ENCODE results near the gene LAMB1. TPM values are rescaled to one million over a fixed set of nuclear protein-coding genes. Genes with fewer than 3 reads are reported as not detected.
A peak's percentile ranks its signal among the peaks of the same experiment; 100 is the strongest.

The LAMB1 gene
- total RNA-seq, 1 donor from 2014 or later, result 104 TPM

- intact Hi-C loops (cut with DNase I), result no loop called here
- no peak overlapping the region for H3K27ac ChIP-seq
- peaks cover 72% of the 10 kb centered on the region for H3K36me3 ChIP-seq
- H3K27me3 ChIP-seq (ENCODE audit: low read depth), result no peaks in the 10 kb centered on the region
- peaks cover 4% of the 10 kb centered on the region for H3K4me1 ChIP-seq
- no peak overlapping the region for H3K4me3 ChIP-seq
- DNase-seq (no peak), ATAC-seq (no peak)
- no peak for TF ChIP-seq CTCF (IDR thresholded peaks at IDR 0.05)
- H3K9me3 ChIP-seq, result no peaks in the 10 kb centered on the region
Observed at GRCh38 chr7:107913851-107914250, 89.1 kb downstream of the LAMB1 start.

- ATAC-seq (no peak), DNase-seq (no peak)
- Histone ChIP-seq H3K27me3 (ENCODE audit: low read depth) (no peaks in the 10 kb centered on the region), H3K4me3 (no peak overlapping the region), H3K9me3 (no peaks in the 10 kb centered on the region), H3K27ac (no peak overlapping the region), H3K4me1 (peaks cover 14% of the 10 kb centered on the region), H3K36me3 (peaks cover 65% of the 10 kb centered on the region)
- intact Hi-C loops (cut with DNase I), result no loop called here
- TF ChIP-seq CTCF (IDR thresholded peaks at IDR 0.05), result no peak
Observed at GRCh38 chr7:107911981-107912380, 91.0 kb downstream of the LAMB1 start.

GRCh38 chr7:107909445-107909844 is 93.5 kb downstream of the LAMB1 start:
- no peak for TF ChIP-seq CTCF (IDR thresholded peaks at IDR 0.05)
- H3K4me1 ChIP-seq, result peaks cover 14% of the 10 kb centered on the region
- H3K9me3 ChIP-seq, result no peaks in the 10 kb centered on the region
- ATAC-seq, result no peak
- no peaks in the 10 kb centered on the region for H3K27me3 ChIP-seq (ENCODE audit: low read depth)
- intact Hi-C loops (cut with DNase I), result no loop called here
- peaks cover 72% of the 10 kb centered on the region for H3K36me3 ChIP-seq
- DNase-seq, result no peak
- no peak overlapping the region for H3K27ac ChIP-seq
- no peak overlapping the region for H3K4me3 ChIP-seq

GRCh38 chr7:107907790-107908189 is 95.2 kb downstream of the LAMB1 start:
- intact Hi-C loops (cut with DNase I), result no loop called here
- no peak overlapping the region for H3K4me3 ChIP-seq
- H3K27ac ChIP-seq, result peak overlapping the region; percentile 26
- ATAC-seq (peak; percentile 67 to 70), DNase-seq (no peak)
- no peaks in the 10 kb centered on the region for H3K9me3 ChIP-seq
- H3K36me3 ChIP-seq, result peaks cover 88% of the 10 kb centered on the region
- H3K27me3 ChIP-seq (ENCODE audit: low read depth), result no peaks in the 10 kb centered on the region
- no peak for TF ChIP-seq CTCF (IDR thresholded peaks at IDR 0.05)
- H3K4me1 ChIP-seq, result peaks cover 10% of the 10 kb centered on the region

- DNase-seq (no peak), ATAC-seq (no peak)
- Histone ChIP-seq H3K36me3 (peaks cover 57% of the 10 kb centered on the region), H3K4me3 (no peak overlapping the region), H3K9me3 (no peaks in the 10 kb centered on the region), H3K27me3 (ENCODE audit: low read depth) (no peaks in the 10 kb centered on the region), H3K4me1 (peaks cover 16% of the 10 kb centered on the region), H3K27ac (no peak overlapping the region)
- intact Hi-C loops (cut with DNase I), result no loop called here
- no peak for TF ChIP-seq CTCF (IDR thresholded peaks at IDR 0.05)
Observed at GRCh38 chr7:107902381-107902780, 100.6 kb downstream of the LAMB1 start.

GRCh38 chr7:107900496-107901015 is 102.4 kb downstream of the LAMB1 start:
- Histone ChIP-seq H3K27me3 (ENCODE audit: low read depth) (no peaks in the 10 kb centered on the region), H3K27ac (no peak overlapping the region), H3K9me3 (no peaks in the 10 kb centered on the region), H3K36me3 (peaks cover 47% of the 10 kb centered on the region), H3K4me1 (peaks cover 11% of the 10 kb centered on the region), H3K4me3 (no peak overlapping the region)
- ATAC-seq, result no peak
- TF ChIP-seq CTCF (IDR thresholded peaks at IDR 0.05), result no peak
- DNase-seq, result no peak
- intact Hi-C loops (cut with DNase I), result no loop called here

Data from lower lobe of right lung (tissue), 2 donors.